Measurements from ENCODE around the gene LRRC8B.

- no peak for TF ChIP-seq ZNF8 (CRISPR knock-in tag; IDR thresholded peaks at IDR 0.05)
- TF ChIP-seq CSDC2 (CRISPR knock-in tag; IDR thresholded peaks at IDR 0.05) = no peak
- no peak for TF ChIP-seq TOX (CRISPR knock-in tag; IDR thresholded peaks at IDR 0.05; ENCODE audit: borderline replicate concordance)
- TF ChIP-seq ZNF70 (CRISPR knock-in tag; IDR thresholded peaks at IDR 0.05) = no peak
- TF ChIP-seq ARNTL (CRISPR knock-in tag; IDR thresholded peaks at IDR 0.05; ENCODE audit: borderline replicate concordance, low read depth) = no peak
- TF ChIP-seq RARB (CRISPR knock-in tag; IDR thresholded peaks at IDR 0.05) = no peak
- TF ChIP-seq CREB5 (CRISPR knock-in tag; IDR thresholded peaks at IDR 0.05; ENCODE audit: low read depth) = no peak
- TF ChIP-seq, protein P1, sequence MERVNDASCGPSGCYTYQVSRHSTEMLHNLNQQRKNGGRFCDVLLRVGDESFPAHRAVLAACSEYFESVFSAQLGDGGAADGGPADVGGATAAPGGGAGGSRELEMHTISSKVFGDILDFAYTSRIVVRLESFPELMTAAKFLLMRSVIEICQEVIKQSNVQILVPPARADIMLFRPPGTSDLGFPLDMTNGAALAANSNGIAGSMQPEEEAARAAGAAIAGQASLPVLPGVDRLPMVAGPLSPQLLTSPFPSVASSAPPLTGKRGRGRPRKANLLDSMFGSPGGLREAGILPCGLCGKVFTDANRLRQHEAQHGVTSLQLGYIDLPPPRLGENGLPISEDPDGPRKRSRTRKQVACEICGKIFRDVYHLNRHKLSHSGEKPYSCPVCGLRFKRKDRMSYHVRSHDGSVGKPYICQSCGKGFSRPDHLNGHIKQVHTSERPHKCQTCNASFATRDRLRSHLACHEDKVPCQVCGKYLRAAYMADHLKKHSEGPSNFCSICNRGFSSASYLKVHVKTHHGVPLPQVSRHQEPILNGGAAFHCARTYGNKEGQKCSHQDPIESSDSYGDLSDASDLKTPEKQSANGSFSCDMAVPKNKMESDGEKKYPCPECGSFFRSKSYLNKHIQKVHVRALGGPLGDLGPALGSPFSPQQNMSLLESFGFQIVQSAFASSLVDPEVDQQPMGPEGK (CRISPR knock-in tag; IDR thresholded peaks at IDR 0.05; ENCODE audit: borderline replicate concordance) = no peak
- TF ChIP-seq ZFP30 (CRISPR knock-in tag; IDR thresholded peaks at IDR 0.05) = no peak
Observed at GRCh38 chr1:89596698-89597097, 72.1 kb downstream of the LRRC8B start.

Measured in SK-N-SH treated with all-trans-retinoic acid at 6 μM for 48 hours (cell line).